Psoas muscle (tissue), 8 donors: ENCODE measurements around the gene GIMAP2. TPM values are rescaled to one million over a fixed set of nuclear protein-coding genes. Genes with fewer than 3 reads are reported as not detected.

ENCODE experiments used
- ATAC-seq, 4 donors: fragments of 200-7000 bp; cut with Tn5 transposase; one replicate each; pipeline ENCODE4 v1.9.1; 2020; ENCODE audit warnings: moderate library complexity in 3 of 4, mild to moderate bottlenecking in 2 of 4
- DNase-seq, 2 donors: peaks; one replicate each; pipeline ENCODE4 v3.0.0-alpha.2; 2020
- H3K27ac ChIP-seq: fragments of 200-600 bp; one replicate; pipeline ENCODE4 v1.8.0; 2022
- H3K27me3 ChIP-seq, 3 donors: fragments of 200-600 bp in 1 of 3; one replicate each; pipeline versions ENCODE4 v1.6.1 to v1.8.0; 2013 to 2022; ENCODE audit warnings: low read length in 2 of 3, mild to moderate bottlenecking in 2 of 3, moderate library complexity in 1 of 3; ENCODE audit not compliant: insufficient read depth in 3 of 3
- H3K36me3 ChIP-seq, 2 donors: fragments of 200-600 bp in 1 of 2; one replicate each; pipeline versions ENCODE4 v1.6.1 to v1.8.0; 2013 to 2022; ENCODE audit warnings: low read depth in 1 of 2, mild to moderate bottlenecking in 1 of 2, moderate library complexity in 1 of 2; ENCODE audit not compliant: insufficient read depth in 1 of 2
- H3K4me1 ChIP-seq: fragments of 200-600 bp; one replicate; pipeline ENCODE4 v1.8.0; 2022
- H3K4me3 ChIP-seq: fragments of 200-600 bp; one replicate; pipeline ENCODE4 v1.8.0; 2022; ENCODE audit warnings: mild to moderate bottlenecking
- H3K9me3 ChIP-seq: fragments of 200-600 bp; one replicate; pipeline ENCODE4 v1.8.0; 2022
- CTCF ChIP-seq: fragments of 200-600 bp; IDR thresholded peaks from one replicate; pipeline ENCODE4 v1.8.0; 2022; ENCODE audit warnings: antibody characterized with exemption
- WGBS, 3 donors: extraction: QIAGEN DNeasy Blood & Tissue Kit; methylation state at CpG; one replicate each; pipeline versions ENCODE4 v1.1.6 to v1.1.7; 2013; 5-methylcytosine and 5-hydroxymethylcytosine counted together
- intact Hi-C, 2 donors: fragments of 100-400 bp; cut with DNase I; formaldehyde crosslinking; loops; one replicate each; pipeline versions ENCODE4 v1.11.0 to v1.14.2; 2022
- polyA plus RNA-seq, 3 donors: library from polyadenylated mRNA; stranded (reverse); fragments of 200-250 nt; gene quantifications; one replicate each; pipeline ENCODE4 v1.2.3, GENCODE V29; 2013
- total RNA-seq, 4 donors: library from RNA; stranded (reverse); fragmentation: NEBNext Ultra II Directional in 2 of 4; extraction: Animal tissue kit (Norgen Biotek cat#: 25700) in 2 of 4; gene quantifications; one replicate each; pipeline versions ENCODE4 v1.2.1 to v1.2.4, GENCODE V29; 2021 to 2023
- donor health status: healthy with polysubstance abuse.
- donor health status: DM: no; HTN: no; CAD: no; lungs with moderate emphysema.
- donor health status: Bipolar disorder and iron deficiency.
- donor health status: healthy.
- donor health status: DM: yes; HTN: yes; CAD: no.
- donor health status: DM: no; HTN: no; CAD: no.
- donor health status: DM: no; HTN: no; CAD: no.
- donor health status: DM: yes; HTN: yes; CAD: no.

The GIMAP2 gene
- total and polyA plus RNA-seq, 7 donors: 1.4 to 5.3 (median 2.3) TPM

GRCh38 chr7:150722431-150722931 lies 37.0 kb downstream of the GIMAP2 start:
- intact Hi-C loops: no loop called here
- DNase-seq: no peak
- H3K4me3 ChIP-seq: peak overlapping the region; percentile 36
- H3K9me3 ChIP-seq: no peaks in the 10 kb centered on the region
- TF ChIP-seq CTCF: no peak
- WGBS, 3 donors: 20 to 25% (median 23%) methylated on average over 12 of the region's 12 CpGs
- no peaks in the 10 kb centered on the region for H3K4me1 ChIP-seq
- H3K27ac ChIP-seq: peak overlapping the region; percentile 71
- no peaks in the 10 kb centered on the region for H3K27me3 ChIP-seq
- no peaks in the 10 kb centered on the region for H3K36me3 ChIP-seq
- no peak for ATAC-seq

- no peak overlapping the region for H3K4me3 ChIP-seq
- H3K27ac ChIP-seq: no peak overlapping the region
These were observed 38.0 kb downstream of the GIMAP2 start for GRCh38 chr7:150723467-150723866.

GRCh38 chr7:150727381-150727780 lies 41.9 kb downstream of the GIMAP2 start:
- Histone ChIP-seq H3K9me3 (peaks cover 3% of the 10 kb centered on the region), H3K4me1 (no peaks in the 10 kb centered on the region), H3K27ac (no peak overlapping the region), H3K4me3 (no peak overlapping the region), H3K36me3 (no peaks in the 10 kb centered on the region), H3K27me3 (no peaks in the 10 kb centered on the region)
- 60 to 64% (median 62%) methylated on average over 3 of the region's 3 CpGs for WGBS, 3 donors
- no peak for DNase-seq
- intact Hi-C loops: no loop called here
- no peak for TF ChIP-seq CTCF
- ATAC-seq: no peak

More at GRCh38 chr7:150723467-150723866, 38.0 kb downstream of the GIMAP2 start:
- no peak for TF ChIP-seq CTCF
- no peaks in the 10 kb centered on the region for H3K36me3 ChIP-seq
- WGBS, 3 donors: 23 to 44% (median 31%) methylated on average over 1 of the region's 1 CpG
- no peaks in the 10 kb centered on the region for H3K4me1 ChIP-seq
- intact Hi-C loops: no loop called here
- no peak for ATAC-seq
- DNase-seq: no peak
- H3K27me3 ChIP-seq: no peaks in the 10 kb centered on the region
- peaks cover 3% of the 10 kb centered on the region for H3K9me3 ChIP-seq

- Histone ChIP-seq H3K36me3 (no peaks in the 10 kb centered on the region), H3K4me3 (no peak overlapping the region), H3K4me1 (no peaks in the 10 kb centered on the region), H3K27ac (no peak overlapping the region), H3K27me3 (no peaks in the 10 kb centered on the region), H3K9me3 (peaks cover 3% of the 10 kb centered on the region)
- DNase-seq: no peak
- intact Hi-C loops: no loop called here
- no peak for ATAC-seq
- TF ChIP-seq CTCF: no peak
These were observed 42.5 kb downstream of the GIMAP2 start for GRCh38 chr7:150728011-150728410.

GRCh38 chr7:150728609-150729008 lies 43.1 kb downstream of the GIMAP2 start:
- ATAC-seq: no peak
- DNase-seq: no peak
- Histone ChIP-seq H3K4me3 (no peak overlapping the region), H3K9me3 (peaks cover 3% of the 10 kb centered on the region), H3K27me3 (no peaks in the 10 kb centered on the region), H3K4me1 (no peaks in the 10 kb centered on the region), H3K36me3 (no peaks in the 10 kb centered on the region), H3K27ac (no peak overlapping the region)
- no peak for TF ChIP-seq CTCF
- intact Hi-C loops: no loop called here
